Gastrocnemius medialis (tissue), 4 donors: ENCODE measurements around the gene POPDC2. TPM values are rescaled to one million over a fixed set of nuclear protein-coding genes. Genes with fewer than 3 reads are reported as not detected.

ENCODE experiments used
- ATAC-seq, 2 donors: fragments of 150-250 bp; one replicate each; pipeline ENCODE4 v1.9.1; 2016
- DNase-seq, 2 donors: peaks; one replicate each; pipeline ENCODE4 v3.0.0-alpha.2; 2019
- H3K27ac ChIP-seq, 4 donors: fragments of 200-600 bp; sonication (generic); 1 replicate in 1 of 4; 2 replicates in 3 of 4; pipeline ENCODE4 v1.5.1; 2016 to 2018; ENCODE audit warnings: mild to moderate bottlenecking in 2 of 4, moderate library complexity in 1 of 4
- H3K27me3 ChIP-seq, 3 donors: fragments of 200-600 bp; sonication (generic) in 2 of 3; 1 replicate in 1 of 3; 2 replicates in 2 of 3; pipeline versions ENCODE4 v1.5.1 to v1.6.0; 2016 to 2019; ENCODE audit warnings: mild to moderate bottlenecking in 1 of 3, moderate library complexity in 1 of 3
- H3K36me3 ChIP-seq, 2 donors: fragments of 200-600 bp; sonication (generic) in 1 of 2; one replicate each; pipeline ENCODE4 v1.5.1; 2017 to 2018
- H3K4me1 ChIP-seq, 2 donors: fragments of 200-600 bp; sonication (generic) in 1 of 2; one replicate each; pipeline ENCODE4 v1.5.1; 2016 to 2017; ENCODE audit warnings: mild to moderate bottlenecking in 2 of 2
- H3K4me3 ChIP-seq, 4 donors: fragments of 200-600 bp; sonication (generic) in 3 of 4; 1 replicate in 1 of 4; 2 replicates in 3 of 4; pipeline ENCODE4 v1.5.1; 2016 to 2019; ENCODE audit warnings: mild to moderate bottlenecking in 2 of 4
- H3K9me3 ChIP-seq, 3 donors: fragments of 200-600 bp; sonication (generic) in 2 of 3; 1 replicate in 1 of 3; 2 replicates in 2 of 3; pipeline ENCODE4 v1.5.1; 2016 to 2019
- CTCF ChIP-seq, 5 experiments: fragments of 450-650 bp in 3 of 5; fragments of 200-600 bp in 2 of 5; sonication (generic) in 2 of 5; IDR thresholded peaks in 4 of 5; conservative IDR thresholded peaks in 1 of 5; 1 replicate in 4 of 5; 2 replicates in 1 of 5; pipeline ENCODE4 v1.5.1; 2016 to 2019; ENCODE audit warnings: antibody characterized with exemption in 5 of 5, mild to moderate bottlenecking in 3 of 5, moderate library complexity in 3 of 5
- POLR2A ChIP-seq, 2 donors: fragments of 450-650 bp; IDR thresholded peaks; one replicate each; pipeline ENCODE4 v1.6.1; 2017; ENCODE audit warnings: antibody characterized with exemption in 2 of 2, mild to moderate bottlenecking in 2 of 2, moderate library complexity in 2 of 2
- in situ Hi-C, 4 donors: fragments of 200-750 bp; cut with MboI; loops; one replicate each; pipeline versions ENCODE4 v1.15.0 to v1.8.0; 2017; ENCODE audit warnings: low sequenced_read_pairs in 4 of 4
- intact Hi-C: fragments of 100-400 bp; cut with DNase I; formaldehyde crosslinking; loops from one replicate; pipeline ENCODE4 v1.15.1; 2023; ENCODE audit warnings: low total_unique reads
- total RNA-seq, 4 donors: library from RNA; depleted of rRNA; stranded (reverse); fragments of >200 nt; gene quantifications; one replicate each; pipeline versions ENCODE4 v1.1.0 to v1.2.3, GENCODE V29; 2016

The POPDC2 gene
- total RNA-seq, 4 donors from 2014 or later: 7.8 to 38.9 (median 30.3) TPM

- Histone ChIP-seq H3K4me1 (peaks cover 77 to 82% of the 10 kb centered on the region in 2 donors), H3K36me3 (peaks cover 0 to 10% of the 10 kb centered on the region in 2 donors), H3K9me3 (no peaks in the 10 kb centered on the region), H3K27me3 (no peaks in the 10 kb centered on the region), H3K27ac (peak overlapping the region; percentile 94 to 96 (median 95)), H3K4me3 (peak overlapping the region in 1 of 4 donors; percentile 2)
- peak; percentile 94 to 99 for DNase-seq
- ATAC-seq: peak; percentile 91 to 97
- TF ChIP-seq CTCF (IDR thresholded peaks at IDR 0.05 in 4 of 5, conservative IDR thresholded peaks at IDR 0.05 in 1 of 5) (no peak), POLR2A (IDR thresholded peaks at IDR 0.05) (peak; percentile 38 to 76)
- intact Hi-C loops: loop anchor here (1.0 kb wide), 1 partner anchor 13 kb away; no protein-coding TSS in a partner anchor
- in situ Hi-C loops: no loop called here
These were observed 7.9 kb downstream of the POPDC2 start for GRCh38 chr3:119652306-119653033.

- Histone ChIP-seq H3K27me3 (no peaks in the 10 kb centered on the region), H3K27ac (peak overlapping the region; percentile 94 to 96 (median 95)), H3K4me3 (no peak overlapping the region), H3K36me3 (peaks cover 0 to 4% of the 10 kb centered on the region in 2 donors), H3K9me3 (no peaks in the 10 kb centered on the region), H3K4me1 (peaks cover 76 to 79% of the 10 kb centered on the region in 2 donors)
- intact Hi-C loops (no loop called here), in situ Hi-C loops (no loop called here)
- DNase-seq (no peak), ATAC-seq (no peak)
- TF ChIP-seq POLR2A (IDR thresholded peaks at IDR 0.05) (no peak), CTCF (IDR thresholded peaks at IDR 0.05 in 4 of 5, conservative IDR thresholded peaks at IDR 0.05 in 1 of 5) (no peak)
These were observed 10.6 kb downstream of the POPDC2 start for GRCh38 chr3:119649761-119650160.

- DNase-seq: no peak
- Histone ChIP-seq H3K9me3 (no peaks in the 10 kb centered on the region), H3K4me1 (peaks cover 79 to 93% of the 10 kb centered on the region in 2 donors), H3K27me3 (no peaks in the 10 kb centered on the region), H3K36me3 (peaks cover 0 to 4% of the 10 kb centered on the region in 2 donors), H3K27ac (peak overlapping the region; percentile 94 to 96 (median 95)), H3K4me3 (no peak overlapping the region)
- in situ Hi-C loops: no loop called here
- no peak for ATAC-seq
- TF ChIP-seq CTCF (IDR thresholded peaks at IDR 0.05 in 4 of 5, conservative IDR thresholded peaks at IDR 0.05 in 1 of 5) (no peak), POLR2A (IDR thresholded peaks at IDR 0.05) (no peak)
- intact Hi-C loops: no loop called here
These were observed 12.4 kb downstream of the POPDC2 start for GRCh38 chr3:119647843-119648575.

- intact Hi-C loops (no loop called here), in situ Hi-C loops (no loop called here)
- H3K27me3 ChIP-seq: no peaks in the 10 kb centered on the region
- no peak for DNase-seq
- TF ChIP-seq CTCF (IDR thresholded peaks at IDR 0.05 in 4 of 5, conservative IDR thresholded peaks at IDR 0.05 in 1 of 5): no peak
- peak in 1 of 2 donors; percentile 49 for TF ChIP-seq POLR2A (IDR thresholded peaks at IDR 0.05)
- H3K4me3 ChIP-seq: no peak overlapping the region
- peaks cover 0 to 4% of the 10 kb centered on the region in 2 donors for H3K36me3 ChIP-seq
- H3K4me1 ChIP-seq: peaks cover 76 to 95% of the 10 kb centered on the region in 2 donors
- peak; percentile 19 to 43 for ATAC-seq
- no peaks in the 10 kb centered on the region for H3K9me3 ChIP-seq
- peak overlapping the region; percentile 94 to 96 (median 95) for H3K27ac ChIP-seq
These were observed 13.2 kb downstream of the POPDC2 start for GRCh38 chr3:119647171-119647570.
